Breast epithelium (tissue), 3 donors: Measurements from ENCODE around the gene SLC15A3.

Experiments used
- POLR2A ChIP-seq: fragments of 450-650 bp; IDR thresholded peaks from one replicate; pipeline ENCODE4 v1.6.1; 2016; ENCODE audit warnings: antibody characterized with exemption, mild to moderate bottlenecking, moderate library complexity
- TF ChIP-seq, protein P1 (sequence below), 3 donors: fragments of 450-650 bp; IDR thresholded peaks; one replicate each; pipeline ENCODE4 v1.5.1; 2016 to 2017; ENCODE audit warnings: antibody characterized with exemption in 3 of 3, mild to moderate bottlenecking in 3 of 3, moderate library complexity in 3 of 3

GRCh38 chr11:60971520-60971919 lies 19.5 kb upstream of the SLC15A3 start, which contains the start of gene CD6:
- no peak for TF ChIP-seq POLR2A
- TF ChIP-seq, protein P1, sequence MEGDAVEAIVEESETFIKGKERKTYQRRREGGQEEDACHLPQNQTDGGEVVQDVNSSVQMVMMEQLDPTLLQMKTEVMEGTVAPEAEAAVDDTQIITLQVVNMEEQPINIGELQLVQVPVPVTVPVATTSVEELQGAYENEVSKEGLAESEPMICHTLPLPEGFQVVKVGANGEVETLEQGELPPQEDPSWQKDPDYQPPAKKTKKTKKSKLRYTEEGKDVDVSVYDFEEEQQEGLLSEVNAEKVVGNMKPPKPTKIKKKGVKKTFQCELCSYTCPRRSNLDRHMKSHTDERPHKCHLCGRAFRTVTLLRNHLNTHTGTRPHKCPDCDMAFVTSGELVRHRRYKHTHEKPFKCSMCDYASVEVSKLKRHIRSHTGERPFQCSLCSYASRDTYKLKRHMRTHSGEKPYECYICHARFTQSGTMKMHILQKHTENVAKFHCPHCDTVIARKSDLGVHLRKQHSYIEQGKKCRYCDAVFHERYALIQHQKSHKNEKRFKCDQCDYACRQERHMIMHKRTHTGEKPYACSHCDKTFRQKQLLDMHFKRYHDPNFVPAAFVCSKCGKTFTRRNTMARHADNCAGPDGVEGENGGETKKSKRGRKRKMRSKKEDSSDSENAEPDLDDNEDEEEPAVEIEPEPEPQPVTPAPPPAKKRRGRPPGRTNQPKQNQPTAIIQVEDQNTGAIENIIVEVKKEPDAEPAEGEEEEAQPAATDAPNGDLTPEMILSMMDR (IDR thresholded peaks at IDR 0.05) = no peak
